Right lobe of liver (tissue), 6 donors: ENCODE data around the gene ZMAT5. TPM values are rescaled to one million over a fixed set of nuclear protein-coding genes. Genes with fewer than 3 reads are reported as not detected.

Source experiments
- ATAC-seq, 4 donors: fragments of 200-7000 bp; cut with Tn5 transposase; one replicate each; pipeline ENCODE4 v1.9.1; 2020; ENCODE audit warnings: mild to moderate bottlenecking in 4 of 4, moderate library complexity in 4 of 4
- DNase-seq, 3 donors: peaks; one replicate each; pipeline ENCODE4 v3.0.0-alpha.2; 2020
- H3K27ac ChIP-seq, 3 donors: fragments of 200-600 bp; one replicate each; pipeline ENCODE4 v1.8.0; 2022
- H3K27me3 ChIP-seq, 2 donors: fragments of 200-600 bp; one replicate each; pipeline ENCODE4 v1.8.0; 2022
- H3K36me3 ChIP-seq, 4 donors: fragments of 200-600 bp; sonication (generic) in 1 of 4; one replicate each; pipeline versions ENCODE4 v1.5.1 to v1.8.0; 2017 to 2022; ENCODE audit warnings: control low read depth in 1 of 4
- H3K4me1 ChIP-seq, 4 donors: fragments of 200-600 bp; sonication (generic) in 1 of 4; one replicate each; pipeline versions ENCODE4 v1.5.1 to v1.8.0; 2017 to 2022; ENCODE audit warnings: control low read depth in 1 of 4
- H3K4me3 ChIP-seq, 3 donors: fragments of 200-600 bp; one replicate each; pipeline ENCODE4 v1.8.0; 2022
- H3K9me3 ChIP-seq, 4 donors: fragments of 200-600 bp; sonication (generic) in 1 of 4; one replicate each; pipeline versions ENCODE4 v1.5.1 to v1.8.0; 2017 to 2022; ENCODE audit warnings: control low read depth in 1 of 4
- POLR2A ChIP-seq: fragments of 450-650 bp; IDR thresholded peaks from one replicate; pipeline ENCODE4 v1.6.1; 2017; ENCODE audit warnings: antibody characterized with exemption, mild to moderate bottlenecking
- WGBS: methylation state at CpG from one replicate; pipeline ENCODE4 v1.1.6; 2018; ENCODE audit warnings: low coverage, low lambda C conversion rate; ENCODE audit not compliant: insufficient coverage; ENCODE audit errors: missing lambda C conversion rate; 5-methylcytosine and 5-hydroxymethylcytosine counted together
- intact Hi-C, 2 donors: fragments of 100-400 bp; cut with DNase I; formaldehyde crosslinking; loops; one replicate each; pipeline versions ENCODE4 v1.11.2 to v1.14.1; 2022
- total RNA-seq, 6 experiments: library from RNA; depleted of rRNA in 2 of 6; stranded (reverse); fragments of >200 nt in 2 of 6; fragmentation: NEBNext Ultra II Directional in 3 of 6; extraction: Animal tissue kit (Norgen Biotek cat#: 25700) in 3 of 6; gene quantifications; one replicate each; pipeline versions ENCODE4 v1.1.0 to v1.2.4, GENCODE V29; 2016 to 2023
- TF ChIP-seq, protein P1 (sequence below), 4 donors: fragments of 200-600 bp in 3 of 4; fragments of 450-650 bp in 1 of 4; IDR thresholded peaks; one replicate each; pipeline versions ENCODE4 v1.5.1 to v1.8.0; 2016 to 2022; ENCODE audit warnings: antibody characterized with exemption in 4 of 4, mild to moderate bottlenecking in 2 of 4
- donor health status: DM: no; HTN: yes; CAD: no.
- donor health status: DM: no; HTN: no; CAD: no.
- donor health status: DM: no; HTN: no; CAD: no.
- donor health status: DM: no; HTN: yes; CAD: no.
- donor health status: DM: no; HTN: yes; CAD: no.

Gene ZMAT5
- total RNA-seq, 6 experiments from 2014 or later, result 8.9 to 20.5 (median 13.7) TPM

DNA sequence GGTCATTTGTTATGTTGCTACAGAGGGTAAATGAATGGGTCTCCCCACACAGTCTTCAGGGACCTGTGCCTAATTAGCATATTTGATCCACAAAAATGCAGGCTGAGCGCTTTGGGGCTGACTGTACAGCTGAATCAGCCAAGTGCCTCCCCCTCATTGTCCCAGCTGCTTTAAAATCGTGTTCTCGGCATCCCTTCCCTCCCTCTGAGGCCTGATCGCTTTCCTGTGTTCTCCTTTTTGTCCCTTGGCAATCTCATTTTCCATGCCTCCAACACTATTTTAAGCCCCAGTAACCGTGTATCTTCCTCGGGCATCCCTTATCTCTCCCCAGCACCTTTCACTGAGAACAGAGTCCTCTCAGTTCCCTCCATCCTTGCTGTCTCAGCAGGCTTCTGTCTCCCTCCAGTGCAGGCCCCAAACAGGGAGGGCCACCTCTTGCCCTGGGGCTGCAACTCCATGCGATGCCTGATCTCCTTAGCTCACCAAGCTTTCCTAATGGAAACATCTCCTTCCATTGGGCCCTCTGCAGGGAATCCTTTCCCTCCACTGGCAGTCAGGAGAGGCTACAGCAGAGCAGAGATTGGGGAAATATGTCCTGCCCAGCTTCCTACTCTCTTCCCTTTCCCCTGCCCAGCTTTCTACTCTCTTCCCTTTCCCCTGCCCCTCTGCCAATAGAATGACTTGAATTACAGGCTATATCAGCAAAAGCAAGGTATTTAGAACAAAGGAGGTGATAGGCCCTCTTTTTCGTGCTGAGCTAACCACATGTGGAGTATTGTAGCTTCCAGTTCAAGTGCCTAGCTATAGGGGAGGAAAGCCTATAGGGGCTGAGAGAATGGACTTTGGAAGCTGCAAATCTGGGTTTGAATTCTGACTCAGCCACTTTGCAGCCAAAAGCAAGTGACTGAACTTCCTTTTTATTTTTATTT lies 14.2 kb upstream of the ZMAT5 start:
- no peak for DNase-seq
- H3K4me3 ChIP-seq, result no peak overlapping the region
- TF ChIP-seq POLR2A, result no peak
- H3K36me3 ChIP-seq, result no peaks in the 10 kb centered on the region
- H3K27me3 ChIP-seq, result no peaks in the 10 kb centered on the region
- peaks cover 0 to 57% (median 15%) of the 10 kb centered on the region in 4 donors for H3K4me1 ChIP-seq
- no peaks in the 10 kb centered on the region for H3K9me3 ChIP-seq
- intact Hi-C loops, result no loop called here
- ATAC-seq, result peak in 1 of 4 donors; percentile 4
- H3K27ac ChIP-seq, result peak overlapping the region in 2 of 3 donors; percentile 55 to 59
- 59% methylated on average over 4 of the region's 8 CpGs for WGBS

DNA sequence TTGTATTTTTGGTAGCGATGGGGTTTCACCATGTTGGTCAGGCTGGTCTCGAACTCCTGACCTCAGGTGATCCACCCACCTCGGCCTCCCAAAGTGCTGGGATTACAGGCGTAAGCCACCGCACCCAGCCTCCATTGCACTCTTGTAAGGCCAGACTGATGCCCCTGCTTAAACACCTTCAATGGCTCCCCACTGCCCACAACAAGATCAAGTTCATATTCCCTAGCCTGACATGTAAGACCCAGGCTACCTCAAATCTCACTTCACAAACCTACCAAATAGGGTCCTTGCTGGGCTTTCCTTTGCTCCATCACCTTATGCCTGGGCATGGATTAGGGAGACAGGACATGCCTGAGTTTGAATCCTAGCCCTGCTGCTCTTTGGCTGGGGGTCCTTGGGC lies 13.4 kb upstream of the ZMAT5 start:
- TF ChIP-seq POLR2A, result no peak
- TF ChIP-seq, protein P1, sequence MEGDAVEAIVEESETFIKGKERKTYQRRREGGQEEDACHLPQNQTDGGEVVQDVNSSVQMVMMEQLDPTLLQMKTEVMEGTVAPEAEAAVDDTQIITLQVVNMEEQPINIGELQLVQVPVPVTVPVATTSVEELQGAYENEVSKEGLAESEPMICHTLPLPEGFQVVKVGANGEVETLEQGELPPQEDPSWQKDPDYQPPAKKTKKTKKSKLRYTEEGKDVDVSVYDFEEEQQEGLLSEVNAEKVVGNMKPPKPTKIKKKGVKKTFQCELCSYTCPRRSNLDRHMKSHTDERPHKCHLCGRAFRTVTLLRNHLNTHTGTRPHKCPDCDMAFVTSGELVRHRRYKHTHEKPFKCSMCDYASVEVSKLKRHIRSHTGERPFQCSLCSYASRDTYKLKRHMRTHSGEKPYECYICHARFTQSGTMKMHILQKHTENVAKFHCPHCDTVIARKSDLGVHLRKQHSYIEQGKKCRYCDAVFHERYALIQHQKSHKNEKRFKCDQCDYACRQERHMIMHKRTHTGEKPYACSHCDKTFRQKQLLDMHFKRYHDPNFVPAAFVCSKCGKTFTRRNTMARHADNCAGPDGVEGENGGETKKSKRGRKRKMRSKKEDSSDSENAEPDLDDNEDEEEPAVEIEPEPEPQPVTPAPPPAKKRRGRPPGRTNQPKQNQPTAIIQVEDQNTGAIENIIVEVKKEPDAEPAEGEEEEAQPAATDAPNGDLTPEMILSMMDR (IDR thresholded peaks at IDR 0.05), result no peak
- no peak for ATAC-seq
- H3K27ac ChIP-seq, result no peak overlapping the region
- DNase-seq, result no peak
- no peaks in the 10 kb centered on the region for H3K27me3 ChIP-seq
- H3K4me1 ChIP-seq, result peaks cover 0 to 49% (median 13%) of the 10 kb centered on the region in 4 donors
- no peaks in the 10 kb centered on the region for H3K9me3 ChIP-seq
- intact Hi-C loops, result no loop called here
- no CpG with 5 or more reads among the region's 5 CpGs for WGBS
- no peak overlapping the region for H3K4me3 ChIP-seq
- H3K36me3 ChIP-seq, result no peaks in the 10 kb centered on the region

DNA sequence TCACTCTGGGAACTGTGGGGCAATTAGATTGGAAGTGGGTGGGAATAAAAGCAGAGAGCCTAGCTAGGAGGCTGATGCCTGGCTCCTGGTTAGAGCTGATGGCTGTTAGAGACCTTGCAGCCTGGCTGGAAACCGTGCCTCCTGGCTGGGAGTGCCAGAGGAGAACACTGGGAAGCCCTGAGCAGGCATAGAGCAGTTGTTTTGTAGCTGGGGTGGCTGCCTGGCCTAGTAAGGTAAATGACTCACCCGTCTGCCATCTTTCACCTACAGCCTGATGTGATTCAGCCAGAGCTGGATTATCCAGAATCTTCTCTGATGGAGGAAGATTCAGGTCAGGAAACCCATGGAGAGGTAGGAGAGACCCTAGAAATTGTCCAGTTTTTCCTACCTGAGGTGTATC lies 6.4 kb upstream of the ZMAT5 start:
- no peak overlapping the region for H3K4me3 ChIP-seq
- peaks cover 0 to 8% (median 4%) of the 10 kb centered on the region in 4 donors for H3K4me1 ChIP-seq
- peak in 1 of 4 donors; percentile 57 for ATAC-seq
- H3K36me3 ChIP-seq, result peaks cover 0 to 19% (median 3%) of the 10 kb centered on the region in 4 donors
- no peaks in the 10 kb centered on the region for H3K9me3 ChIP-seq
- no peak for DNase-seq
- no peaks in the 10 kb centered on the region for H3K27me3 ChIP-seq
- TF ChIP-seq, protein P1 (IDR thresholded peaks at IDR 0.05), result no peak
- no peak for TF ChIP-seq POLR2A
- H3K27ac ChIP-seq, result no peak overlapping the region
- WGBS, result 100% methylated on average over 1 of the region's 2 CpGs
- intact Hi-C loops, result no loop called here

- TF ChIP-seq POLR2A, result no peak
- TF ChIP-seq, protein P1 (IDR thresholded peaks at IDR 0.05), result peak; percentile 35 to 47 (median 44)
- Histone ChIP-seq H3K4me3 (no peak overlapping the region), H3K27ac (no peak overlapping the region), H3K36me3 (peaks cover 0 to 19% (median 3%) of the 10 kb centered on the region in 4 donors), H3K9me3 (no peaks in the 10 kb centered on the region), H3K4me1 (peaks cover 0 to 13% (median 5%) of the 10 kb centered on the region in 4 donors), H3K27me3 (no peaks in the 10 kb centered on the region)
- 4% methylated on average over 3 of the region's 5 CpGs for WGBS
- ATAC-seq (peak; percentile 57 to 73 (median 69)), DNase-seq (no peak)
- intact Hi-C loops, result no loop called here
Measured at GRCh38 chr22:29772170-29772641, 5.4 kb upstream of the ZMAT5 start.
